Gastroesophageal sphincter (tissue), 3 donors: ENCODE results near the gene RPS4Y1.

Source experiments
- CTCF ChIP-seq, 4 experiments: fragments of 200-600 bp in 2 of 4; fragments of 450-650 bp in 2 of 4; sonication (generic) in 1 of 4; IDR thresholded peaks; one replicate each; pipeline ENCODE4 v1.5.1; 2017 to 2019; ENCODE audit warnings: antibody characterized with exemption in 4 of 4, mild to moderate bottlenecking in 2 of 4, moderate library complexity in 2 of 4
- POLR2AphosphoS5 ChIP-seq: sonication (generic); formaldehyde crosslinking; IDR thresholded peaks from one replicate; pipeline ENCODE4 v1.6.1; 2017; ENCODE audit warnings: antibody characterized with exemption

- TF ChIP-seq CTCF (IDR thresholded peaks at IDR 0.05) (no peak), POLR2AphosphoS5 (no peak)
Measured at GRCh38 chrY:2859782-2860181, 18.4 kb downstream of the RPS4Y1 start.
